GM18502 (cell line): ENCODE results near the gene EIPR1.

ENCODE experiments used
- ATAC-seq: cut with Tn5 transposase; IDR thresholded peaks from one replicate; pipeline ENCODE4 v1.9.1; 2021; ENCODE audit warnings: mild to moderate bottlenecking; ENCODE audit not compliant: unreplicated experiment, poor library complexity

Gene EIPR1

GRCh38 chr2:3142961-3143571, 234.6 kb downstream of the EIPR1 start:
- no peak for ATAC-seq

- ATAC-seq = peak; percentile 53
Measured at GRCh38 chr2:3142210-3142609, 235.4 kb downstream of the EIPR1 start.

- no peak for ATAC-seq
Measured at GRCh38 chr2:3141696-3142095, 235.9 kb downstream of the EIPR1 start.

GRCh38 chr2:3139906-3140305, 237.7 kb downstream of the EIPR1 start:
- ATAC-seq = no peak
